Measurements from ENCODE around the gene SLC26A8.
"Not testable (repeated sequence)": the region's sequence is repeated elsewhere in the genome, so short reads cannot be mapped to it uniquely, and the experiment has no call there.

SLC26A8 gene

DNA sequence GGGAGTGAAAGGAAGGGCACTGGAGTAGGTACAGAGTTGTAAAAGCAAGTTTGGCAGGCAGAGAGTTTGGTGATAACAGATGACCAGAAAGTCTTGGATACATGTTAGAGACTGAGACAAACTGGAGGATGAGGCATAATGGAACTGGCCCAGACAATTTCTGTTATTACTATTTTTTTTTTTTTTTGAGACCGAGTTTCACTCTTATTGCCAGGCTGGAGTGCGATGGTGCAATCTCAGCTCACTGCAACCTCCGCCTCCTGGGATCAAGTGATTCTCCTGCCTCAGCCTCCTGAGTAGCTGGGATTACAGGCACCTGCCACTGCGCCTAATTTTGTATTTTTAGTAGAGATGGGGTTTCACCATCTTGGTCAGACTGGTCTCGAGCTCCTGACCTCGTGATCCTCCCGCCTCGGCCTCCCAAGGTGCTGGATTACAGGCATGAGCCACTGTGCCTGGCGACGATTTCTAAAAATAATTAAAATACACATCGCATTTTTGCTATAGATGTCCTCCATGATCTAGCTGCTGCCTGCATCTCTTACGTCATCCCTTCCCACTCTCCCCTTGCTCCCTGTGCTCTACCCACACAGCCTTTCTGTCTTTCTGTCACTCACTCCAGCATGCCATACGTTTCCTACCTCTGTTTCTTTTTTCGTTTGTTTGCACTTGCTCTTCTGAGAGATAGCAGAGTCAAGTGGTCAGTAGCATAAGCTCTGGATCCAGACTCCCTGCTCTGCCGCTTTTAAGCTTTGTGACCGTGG, 26.7 kb upstream of the SLC26A8 start:
- Histone ChIP-seq H3K36me3 (ENCODE audit: control insufficient read depth, insufficient read depth, low read length) (0 out of 2 replicates have a peak, but pooled peaks cover 3% of the 10 kb centered on the region), H3K4me3 (ENCODE audit: low read depth, low read length) (no peak overlapping the region), H3K4me1 (ENCODE audit: control insufficient read depth, insufficient read depth, low read length) (no peaks in the 10 kb centered on the region), H3K9me3 (ENCODE audit: control insufficient read depth, insufficient read depth, low read length) (no peaks in the 10 kb centered on the region), H3K27ac (ENCODE audit: low read depth, low read length) (no peak overlapping the region), H3K27me3 (ENCODE audit: control insufficient read depth, insufficient read depth, low read length) (no peaks in the 10 kb centered on the region), H3K9ac (ENCODE audit: low read depth, low read length) (no peak overlapping the region)

DNA sequence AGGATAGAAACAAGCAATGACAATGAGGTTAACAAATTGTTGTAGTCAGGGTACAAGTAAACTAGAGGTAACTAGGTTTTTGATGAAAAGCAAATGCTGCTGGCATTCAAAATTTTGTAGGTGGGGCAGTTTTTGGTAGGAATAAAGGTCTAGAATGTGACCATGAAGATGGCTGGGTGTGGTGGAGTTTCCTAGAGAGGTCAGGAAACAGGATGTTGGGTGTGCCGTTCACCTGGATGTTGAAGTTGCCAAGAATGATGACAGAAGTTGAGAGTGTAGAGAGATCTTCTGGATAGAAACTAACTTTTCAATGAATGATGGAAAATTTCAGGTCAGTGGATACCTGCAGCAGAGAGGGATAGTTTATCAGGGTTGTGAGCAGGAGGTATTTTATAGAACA, 25.9 kb upstream of the SLC26A8 start:
- no peak overlapping the region for H3K9ac ChIP-seq (ENCODE audit: low read depth, low read length)
- no peaks in the 10 kb centered on the region for H3K4me1 ChIP-seq (ENCODE audit: control insufficient read depth, insufficient read depth, low read length)
- H3K27me3 ChIP-seq (ENCODE audit: control insufficient read depth, insufficient read depth, low read length): no peaks in the 10 kb centered on the region
- no peaks in the 10 kb centered on the region for H3K9me3 ChIP-seq (ENCODE audit: control insufficient read depth, insufficient read depth, low read length)
- no peak overlapping the region for H3K4me3 ChIP-seq (ENCODE audit: low read depth, low read length)
- no peak overlapping the region for H3K27ac ChIP-seq (ENCODE audit: low read depth, low read length)
- 0 out of 2 replicates have a peak, but pooled peaks cover 3% of the 10 kb centered on the region for H3K36me3 ChIP-seq (ENCODE audit: control insufficient read depth, insufficient read depth, low read length)

DNA sequence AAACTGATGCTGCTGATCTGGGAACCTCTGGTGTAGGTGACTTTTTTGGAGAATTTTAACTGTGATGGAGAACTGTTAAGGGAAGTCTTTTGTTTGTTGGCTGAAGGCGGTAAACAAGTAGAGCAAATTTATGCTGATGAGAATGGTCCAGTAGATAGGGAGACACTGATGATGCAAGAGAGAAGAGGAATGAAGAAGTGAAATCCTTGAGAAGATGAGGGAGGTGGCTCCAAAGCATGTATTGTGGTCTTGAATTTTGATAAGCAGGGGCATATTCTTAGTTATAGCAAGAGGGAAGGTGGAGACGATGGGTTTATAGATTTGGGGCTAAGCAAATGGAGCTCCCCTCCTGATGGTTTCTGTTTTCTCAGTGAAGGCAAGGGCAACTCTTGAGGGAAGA, 25.1 kb upstream of the SLC26A8 start:
- no peak overlapping the region for H3K27ac ChIP-seq (ENCODE audit: low read depth, low read length)
- no peaks in the 10 kb centered on the region for H3K27me3 ChIP-seq (ENCODE audit: control insufficient read depth, insufficient read depth, low read length)
- no peaks in the 10 kb centered on the region for H3K4me1 ChIP-seq (ENCODE audit: control insufficient read depth, insufficient read depth, low read length)
- no peak overlapping the region for H3K9ac ChIP-seq (ENCODE audit: low read depth, low read length)
- no peak overlapping the region for H3K4me3 ChIP-seq (ENCODE audit: low read depth, low read length)
- 0 out of 2 replicates have a peak, but pooled peaks cover 3% of the 10 kb centered on the region for H3K36me3 ChIP-seq (ENCODE audit: control insufficient read depth, insufficient read depth, low read length)
- H3K9me3 ChIP-seq (ENCODE audit: control insufficient read depth, insufficient read depth, low read length): no peaks in the 10 kb centered on the region

- H3K36me3 ChIP-seq (ENCODE audit: control insufficient read depth, insufficient read depth, low read length): no peaks in the 10 kb centered on the region
These were observed 18.3 kb upstream of the SLC26A8 start for GRCh38 chr6:36042618-36043260.

GRCh38 chr6:36040958-36041357, 16.5 kb upstream of the SLC26A8 start:
- Histone ChIP-seq H3K4me1 (ENCODE audit: control insufficient read depth, insufficient read depth, low read length) (peaks cover 10% of the 10 kb centered on the region), H3K36me3 (ENCODE audit: control insufficient read depth, insufficient read depth, low read length) (no peaks in the 10 kb centered on the region), H3K9ac (ENCODE audit: low read depth, low read length) (no peak overlapping the region)

More at GRCh38 chr6:36042618-36043260, 18.3 kb upstream of the SLC26A8 start:
- H3K27me3 ChIP-seq (ENCODE audit: control insufficient read depth, insufficient read depth, low read length): no peaks in the 10 kb centered on the region
- no peak overlapping the region for H3K27ac ChIP-seq (ENCODE audit: low read depth, low read length)
- no peak overlapping the region for H3K4me3 ChIP-seq (ENCODE audit: low read depth, low read length)
- H3K9ac ChIP-seq (ENCODE audit: low read depth, low read length): no peak overlapping the region
- H3K4me1 ChIP-seq (ENCODE audit: control insufficient read depth, insufficient read depth, low read length): peaks cover 10% of the 10 kb centered on the region
- H3K9me3 ChIP-seq (ENCODE audit: control insufficient read depth, insufficient read depth, low read length): no peaks in the 10 kb centered on the region

GRCh38 chr6:36039112-36039511, 14.7 kb upstream of the SLC26A8 start:
- H3K9ac ChIP-seq (ENCODE audit: low read depth, low read length): no peak overlapping the region
- H3K36me3 ChIP-seq (ENCODE audit: control insufficient read depth, insufficient read depth, low read length): no peaks in the 10 kb centered on the region

More at GRCh38 chr6:36040958-36041357, 16.5 kb upstream of the SLC26A8 start:
- Histone ChIP-seq H3K27me3 (ENCODE audit: control insufficient read depth, insufficient read depth, low read length) (no peaks in the 10 kb centered on the region), H3K4me3 (ENCODE audit: low read depth, low read length) (no peak overlapping the region), H3K27ac (ENCODE audit: low read depth, low read length) (no peak overlapping the region), H3K9me3 (ENCODE audit: control insufficient read depth, insufficient read depth, low read length) (no peaks in the 10 kb centered on the region)

DNA sequence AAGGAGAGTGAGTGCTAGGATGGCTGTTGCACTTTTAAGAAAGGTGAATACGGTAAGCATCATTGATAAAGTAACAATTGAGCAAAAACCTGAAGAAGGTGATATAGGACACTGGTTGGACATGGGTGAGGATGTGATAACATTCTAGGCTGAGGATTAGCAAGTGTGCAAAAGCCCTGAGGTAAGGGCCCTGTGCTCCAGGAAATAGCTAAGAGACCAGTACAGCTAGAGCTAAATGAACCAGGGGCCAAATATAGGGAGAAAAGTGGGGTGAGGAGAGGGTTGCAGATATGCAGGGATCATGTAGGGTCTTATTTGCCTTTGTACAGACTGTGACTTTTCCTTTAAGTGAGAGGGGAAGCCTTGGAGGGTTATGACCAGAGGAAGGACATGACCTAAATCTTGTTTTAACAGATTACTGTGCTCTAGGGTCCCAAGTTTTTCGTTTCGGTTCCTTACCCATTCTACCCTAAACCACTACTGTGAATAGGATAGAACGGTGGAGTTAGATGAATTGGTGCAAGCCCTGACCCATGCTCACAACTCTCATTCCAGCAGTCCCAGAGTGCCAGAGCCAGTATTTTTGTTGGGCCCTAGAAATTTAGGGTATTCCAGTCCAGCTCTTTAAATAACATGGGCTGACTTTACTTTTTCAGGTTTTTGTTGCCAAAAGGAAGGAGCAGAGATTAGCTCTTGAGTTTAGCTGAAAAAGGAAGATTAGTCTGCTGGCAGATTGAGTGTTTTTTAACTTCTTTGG, 13.9 kb upstream of the SLC26A8 start:
- no peaks in the 10 kb centered on the region for H3K36me3 ChIP-seq (ENCODE audit: control insufficient read depth, insufficient read depth, low read length)
- H3K4me3 ChIP-seq (ENCODE audit: low read depth, low read length): no peak overlapping the region
- no peaks in the 10 kb centered on the region for H3K9me3 ChIP-seq (ENCODE audit: control insufficient read depth, insufficient read depth, low read length)
- no peak overlapping the region for H3K27ac ChIP-seq (ENCODE audit: low read depth, low read length)
- H3K9ac ChIP-seq (ENCODE audit: low read depth, low read length): no peak overlapping the region
- peaks cover 17% of the 10 kb centered on the region for H3K4me1 ChIP-seq (ENCODE audit: control insufficient read depth, insufficient read depth, low read length)
- H3K27me3 ChIP-seq (ENCODE audit: control insufficient read depth, insufficient read depth, low read length): no peaks in the 10 kb centered on the region

More at GRCh38 chr6:36039112-36039511, 14.7 kb upstream of the SLC26A8 start:
- no peaks in the 10 kb centered on the region for H3K9me3 ChIP-seq (ENCODE audit: control insufficient read depth, insufficient read depth, low read length)
- no peak overlapping the region for H3K4me3 ChIP-seq (ENCODE audit: low read depth, low read length)
- peaks cover 14% of the 10 kb centered on the region for H3K4me1 ChIP-seq (ENCODE audit: control insufficient read depth, insufficient read depth, low read length)
- no peaks in the 10 kb centered on the region for H3K27me3 ChIP-seq (ENCODE audit: control insufficient read depth, insufficient read depth, low read length)
- no peak overlapping the region for H3K27ac ChIP-seq (ENCODE audit: low read depth, low read length)

DNA sequence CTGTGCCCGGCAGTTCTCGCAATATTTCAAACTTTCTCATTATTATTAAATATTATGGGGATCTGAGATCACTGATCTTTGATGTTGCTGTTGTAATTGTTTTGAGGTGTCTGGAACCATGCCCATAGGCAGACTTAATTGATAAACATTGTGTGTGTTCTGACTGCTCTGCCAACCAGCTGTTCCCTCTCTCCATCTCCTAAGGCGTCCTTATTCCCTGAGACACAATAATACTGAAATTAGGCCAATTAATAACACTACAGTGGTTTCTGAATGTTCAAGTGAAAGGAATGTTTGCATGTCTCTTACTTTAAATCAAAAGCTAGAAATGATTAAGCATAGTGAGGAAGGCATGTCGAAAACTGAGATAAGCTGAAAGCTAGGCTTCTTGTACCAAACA, 10.8 kb upstream of the SLC26A8 start:
- Histone ChIP-seq H3K4me3 (ENCODE audit: low read depth, low read length) (no peak overlapping the region), H3K9ac (ENCODE audit: low read depth, low read length) (no peak overlapping the region), H3K9me3 (ENCODE audit: control insufficient read depth, insufficient read depth, low read length) (no peaks in the 10 kb centered on the region), H3K27me3 (ENCODE audit: control insufficient read depth, insufficient read depth, low read length) (no peaks in the 10 kb centered on the region), H3K27ac (ENCODE audit: low read depth, low read length) (no peak overlapping the region), H3K36me3 (ENCODE audit: control insufficient read depth, insufficient read depth, low read length) (no peaks in the 10 kb centered on the region), H3K4me1 (ENCODE audit: control insufficient read depth, insufficient read depth, low read length) (peaks cover 13% of the 10 kb centered on the region)

DNA sequence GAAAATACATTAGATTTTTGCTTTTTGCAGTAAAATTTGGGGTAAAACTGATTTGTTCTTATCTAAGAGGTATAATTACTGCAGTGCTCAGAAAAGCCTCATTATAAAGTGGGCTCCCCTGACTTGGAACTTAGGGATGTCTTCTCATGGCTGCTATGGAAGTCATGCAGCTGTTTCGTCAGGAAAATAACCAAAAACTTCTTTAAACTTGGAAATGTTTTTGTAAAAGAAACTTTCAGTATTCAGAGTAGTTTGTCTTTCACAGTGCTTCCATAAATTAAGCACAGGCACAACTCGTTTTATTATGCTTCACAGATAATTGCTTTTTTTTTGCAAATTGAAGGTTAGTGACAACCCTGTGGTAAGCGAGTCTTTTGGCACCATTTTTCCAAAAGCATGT, 10.0 kb upstream of the SLC26A8 start:
- Histone ChIP-seq H3K9ac (ENCODE audit: low read depth, low read length) (no peak overlapping the region), H3K4me1 (ENCODE audit: control insufficient read depth, insufficient read depth, low read length) (peaks cover 16% of the 10 kb centered on the region), H3K27me3 (ENCODE audit: control insufficient read depth, insufficient read depth, low read length) (no peaks in the 10 kb centered on the region), H3K27ac (ENCODE audit: low read depth, low read length) (no peak overlapping the region), H3K36me3 (ENCODE audit: control insufficient read depth, insufficient read depth, low read length) (no peaks in the 10 kb centered on the region), H3K9me3 (ENCODE audit: control insufficient read depth, insufficient read depth, low read length) (no peaks in the 10 kb centered on the region), H3K4me3 (ENCODE audit: low read depth, low read length) (no peak overlapping the region)

DNA sequence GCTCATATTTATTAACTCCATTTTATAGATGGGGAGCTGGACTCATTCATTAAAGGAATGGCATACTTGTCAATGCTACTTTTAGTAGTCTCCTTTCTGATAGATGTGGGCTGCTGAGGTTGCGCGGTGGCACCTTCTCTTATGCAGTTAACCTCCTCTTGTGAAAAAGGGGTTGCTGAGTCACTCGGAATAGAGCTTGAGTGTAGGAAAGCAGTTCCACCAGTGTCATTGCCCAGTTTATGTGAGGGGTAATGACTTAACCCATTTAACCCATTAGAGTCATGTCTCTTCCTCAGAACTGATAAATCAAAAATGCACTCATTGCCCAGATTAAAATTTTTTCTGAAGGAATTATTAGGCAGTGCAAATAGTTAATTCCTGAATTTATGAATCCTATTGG, 9.5 kb upstream of the SLC26A8 start:
- peaks cover 21% of the 10 kb centered on the region for H3K4me1 ChIP-seq (ENCODE audit: control insufficient read depth, insufficient read depth, low read length)
- no peaks in the 10 kb centered on the region for H3K27me3 ChIP-seq (ENCODE audit: control insufficient read depth, insufficient read depth, low read length)
- H3K9me3 ChIP-seq (ENCODE audit: control insufficient read depth, insufficient read depth, low read length): no peaks in the 10 kb centered on the region
- H3K36me3 ChIP-seq (ENCODE audit: control insufficient read depth, insufficient read depth, low read length): no peaks in the 10 kb centered on the region
- H3K9ac ChIP-seq (ENCODE audit: low read depth, low read length): no peak overlapping the region
- H3K4me3 ChIP-seq (ENCODE audit: low read depth, low read length): no peak overlapping the region
- no peak overlapping the region for H3K27ac ChIP-seq (ENCODE audit: low read depth, low read length)

GRCh38 chr6:36033144-36033543, 8.7 kb upstream of the SLC26A8 start:
- H3K27me3 ChIP-seq (ENCODE audit: control insufficient read depth, insufficient read depth, low read length); H3K4me3 ChIP-seq (ENCODE audit: low read depth, low read length); H3K9ac ChIP-seq (ENCODE audit: low read depth, low read length); H3K36me3 ChIP-seq (ENCODE audit: control insufficient read depth, insufficient read depth, low read length); H3K9me3 ChIP-seq (ENCODE audit: control insufficient read depth, insufficient read depth, low read length); H3K27ac ChIP-seq (ENCODE audit: low read depth, low read length): not testable (repeated sequence)
- H3K4me1 ChIP-seq (ENCODE audit: control insufficient read depth, insufficient read depth, low read length): peaks cover 17% of the 10 kb centered on the region

Data from HUES48 (cell line).